ENCODE measurements around the gene FAN1. TPM values are rescaled to one million over a fixed set of nuclear protein-coding genes. Genes with fewer than 3 reads are reported as not detected.

Gene FAN1
- polyA plus RNA-seq, 4 donors, result 24.6 to 44.0 (median 33.6) TPM

- DNase-seq (ENCODE audit: low read depth in 4 of 4, low spot score in 3 of 4), result no peak
Observed at GRCh38 chr15:30954674-30955073, 51.0 kb downstream of the FAN1 start.

- DNase-seq (ENCODE audit: low read depth in 4 of 4, low spot score in 3 of 4), result no peak
Observed at GRCh38 chr15:30956216-30957124, 52.8 kb downstream of the FAN1 start.

DNA sequence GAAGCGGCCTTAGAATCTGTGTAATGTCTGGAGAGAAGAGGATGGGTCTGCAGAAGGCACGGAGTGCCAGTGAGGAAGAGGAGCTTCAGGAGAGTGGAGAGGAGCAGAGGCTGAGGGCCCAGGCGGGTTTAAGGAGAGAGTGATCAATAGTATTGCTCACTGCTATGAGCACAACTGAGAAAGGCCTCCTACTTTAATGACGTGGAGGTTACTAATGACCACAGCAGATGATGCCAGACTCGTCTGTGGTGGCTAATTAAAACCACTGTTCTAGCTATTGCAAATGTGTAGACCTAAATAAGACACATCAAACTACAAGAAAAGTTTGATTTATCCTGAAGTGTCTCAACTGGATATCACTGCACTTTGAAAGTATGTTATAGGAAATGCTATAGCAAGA is 54.5 kb downstream of the FAN1 start:
- DNase-seq (ENCODE audit: low read depth in 4 of 4, low spot score in 3 of 4), result no peak

- no peak for DNase-seq (ENCODE audit: low read depth in 4 of 4, low spot score in 3 of 4)
Observed at GRCh38 chr15:30962079-30962478, 58.4 kb downstream of the FAN1 start.

GRCh38 chr15:30962659-30963058 is 58.9 kb downstream of the FAN1 start:
- DNase-seq (ENCODE audit: low read depth in 4 of 4, low spot score in 3 of 4), result no peak

GRCh38 chr15:30963681-30964080 is 60.0 kb downstream of the FAN1 start:
- DNase-seq (ENCODE audit: low read depth in 4 of 4, low spot score in 3 of 4), result no peak

GRCh38 chr15:30969724-30970123 is 66.0 kb downstream of the FAN1 start:
- no peak for DNase-seq (ENCODE audit: low read depth in 4 of 4, low spot score in 3 of 4)

DNA sequence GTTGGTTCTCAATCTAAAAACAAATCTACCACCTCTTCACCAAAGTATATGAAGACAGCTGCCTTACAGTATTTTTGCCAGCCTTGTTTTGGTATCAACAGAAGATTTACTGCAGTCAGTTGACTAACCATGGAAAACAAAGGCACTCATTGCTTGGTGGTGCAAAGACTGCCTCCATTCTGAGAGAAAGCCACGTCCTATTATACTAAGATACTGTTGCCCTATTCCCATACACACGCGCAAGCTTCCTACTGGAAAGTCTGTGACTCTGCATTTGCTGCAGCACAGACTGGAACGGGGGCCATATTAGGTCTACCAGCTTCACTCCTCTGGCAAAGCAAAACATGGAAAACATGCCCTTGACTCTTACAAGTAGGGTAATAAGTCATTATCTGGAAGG is 69.7 kb downstream of the FAN1 start:
- no peak for DNase-seq (ENCODE audit: low read depth in 4 of 4, low spot score in 3 of 4)

DNA sequence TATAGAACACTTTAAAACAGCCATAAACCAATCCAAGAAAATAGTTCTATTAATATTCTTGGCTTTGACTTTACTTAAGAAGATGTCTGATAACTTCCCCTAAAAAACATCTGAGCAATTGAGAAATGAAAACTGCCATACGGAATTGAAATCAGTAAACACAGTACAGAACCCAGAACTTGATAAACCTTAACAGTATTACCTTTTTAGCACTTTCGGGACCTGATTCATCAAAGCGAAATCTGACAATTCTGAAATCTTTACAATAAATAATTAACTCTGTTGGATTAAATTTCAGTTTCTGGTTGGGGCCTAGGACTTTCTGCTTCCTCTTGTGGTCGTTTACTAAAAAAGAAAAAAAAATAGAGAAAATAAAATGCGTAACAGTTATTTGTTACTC is 70.4 kb downstream of the FAN1 start:
- no peak for DNase-seq (ENCODE audit: low read depth in 4 of 4, low spot score in 3 of 4)

GRCh38 chr15:30978328-30978727 is 74.6 kb downstream of the FAN1 start:
- DNase-seq (ENCODE audit: low read depth in 4 of 4, low spot score in 3 of 4), result no peak

- DNase-seq (ENCODE audit: low read depth in 4 of 4, low spot score in 3 of 4), result no peak
Observed at GRCh38 chr15:30979457-30979856, 75.7 kb downstream of the FAN1 start.

- no peak for DNase-seq (ENCODE audit: low read depth in 4 of 4, low spot score in 3 of 4)
Observed at GRCh38 chr15:30984118-30984517, 80.4 kb downstream of the FAN1 start.

GRCh38 chr15:30984542-30984941 is 80.8 kb downstream of the FAN1 start:
- DNase-seq (ENCODE audit: low read depth in 4 of 4, low spot score in 3 of 4), result no peak

DNA sequence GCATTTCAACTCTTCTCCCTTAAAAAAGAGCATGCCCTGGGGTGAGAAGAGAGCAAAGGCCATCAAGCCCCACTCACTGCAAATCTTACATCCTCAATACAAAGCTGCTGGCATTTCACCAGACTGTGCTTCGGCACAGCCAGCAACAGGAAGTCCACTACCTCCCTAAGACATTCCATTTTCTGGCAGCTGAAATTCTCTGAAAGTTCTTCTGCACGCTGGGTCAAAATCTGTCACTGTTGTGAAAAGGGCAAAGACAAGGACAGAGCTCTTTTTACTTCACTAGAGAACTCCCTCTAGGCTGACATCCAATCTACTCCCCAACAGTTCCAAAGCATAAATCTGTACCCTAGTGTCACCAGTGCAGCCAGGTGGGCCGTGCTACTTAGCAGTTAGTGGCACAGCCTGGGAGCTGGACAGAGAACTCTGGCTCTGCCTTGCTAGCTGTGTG is 81.4 kb downstream of the FAN1 start:
- no peak for DNase-seq (ENCODE audit: low read depth in 4 of 4, low spot score in 3 of 4)

DNA sequence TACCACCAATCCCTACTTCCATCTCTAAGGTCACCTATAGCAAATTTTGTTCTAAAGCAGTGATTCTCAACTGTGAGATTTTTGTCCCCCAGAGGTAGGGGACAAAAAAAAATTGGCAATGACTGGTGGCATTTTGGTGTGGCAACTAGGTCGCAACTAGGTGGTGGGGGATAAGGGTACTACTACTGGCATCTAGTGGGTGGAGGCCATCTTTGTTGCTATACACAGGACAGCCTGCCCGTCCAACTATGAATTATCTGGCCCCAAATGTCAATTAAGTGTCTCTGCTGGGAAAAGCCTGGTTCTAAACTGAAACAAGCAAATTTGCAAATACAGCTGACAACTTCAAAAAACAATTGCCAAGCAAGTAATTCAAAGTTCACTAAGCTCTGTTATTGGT is 86.3 kb downstream of the FAN1 start:
- DNase-seq (ENCODE audit: low read depth in 4 of 4, low spot score in 3 of 4), result no peak

GRCh38 chr15:30990446-30991254 is 86.9 kb downstream of the FAN1 start:
- no peak for DNase-seq (ENCODE audit: low read depth in 4 of 4, low spot score in 3 of 4)

DNA sequence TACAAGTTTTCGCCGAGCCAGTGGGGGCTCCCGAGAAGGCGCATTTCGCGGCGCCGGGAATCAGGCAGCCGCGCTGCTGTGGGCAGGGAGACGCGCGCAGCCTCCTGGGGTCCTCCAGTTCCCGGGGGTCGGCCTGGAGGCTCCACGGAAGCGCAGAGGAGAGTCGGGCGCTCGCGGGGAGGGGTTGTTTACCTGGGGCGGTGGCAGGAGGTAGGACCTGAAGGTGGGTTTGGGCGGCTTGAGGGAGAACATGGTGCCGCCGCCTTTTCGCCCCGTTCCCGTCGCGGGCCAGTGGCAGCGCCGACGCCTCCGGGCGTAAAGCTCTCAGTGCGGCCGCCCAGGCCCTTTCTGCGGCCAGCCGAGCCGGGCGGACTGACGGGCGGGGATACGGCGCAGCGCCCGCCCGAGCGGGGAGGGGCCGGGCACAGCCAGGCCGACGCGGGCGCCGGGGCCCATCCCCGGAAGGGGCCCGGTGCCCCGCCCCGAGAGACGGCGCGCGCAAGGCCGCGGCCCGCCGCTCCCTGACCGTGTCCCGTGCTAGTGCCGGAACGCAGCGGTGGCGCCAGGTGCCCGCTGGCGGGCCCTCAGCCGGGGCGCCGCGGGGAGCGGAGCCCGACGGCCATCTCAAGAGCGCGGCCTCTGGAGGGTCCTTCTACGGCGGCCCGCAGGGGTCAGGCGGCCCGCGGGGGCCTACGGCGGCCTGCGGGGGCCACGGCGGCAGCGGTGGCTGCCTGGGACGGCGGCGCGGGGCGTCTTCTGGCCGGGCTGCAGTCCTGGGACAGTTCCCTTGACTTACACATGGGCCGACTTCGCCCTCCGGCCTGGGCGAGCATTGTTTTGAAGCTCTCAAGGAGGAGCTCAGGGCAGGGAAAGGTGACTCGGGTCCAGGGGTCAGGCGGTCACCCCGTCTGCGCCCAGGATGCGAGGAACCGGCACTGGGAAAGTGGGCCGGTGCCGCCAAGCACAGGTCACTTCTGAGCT is 87.8 kb downstream of the FAN1 start, which contains the start of gene MTMR10:
Gene MTMR10 (minus strand): TSS at position 374 of the 981 bp plus-strand sequence. CDS start 122 bp downstream, at position 252.
- peak in 2 of 4 donors; percentile 58 to 60 for DNase-seq (ENCODE audit: low read depth in 4 of 4, low spot score in 3 of 4)

GRCh38 chr15:30992249-30992864 is 88.6 kb downstream of the FAN1 start:
- DNase-seq (ENCODE audit: low read depth in 4 of 4, low spot score in 3 of 4), result no peak
